Esophagus squamous epithelium (tissue), 4 donors: ENCODE data around the gene MGAT4C.

ENCODE experiments used
- CTCF ChIP-seq, 6 experiments: fragments of 450-650 bp in 4 of 6; fragments of 200-600 bp in 2 of 6; sonication (generic) in 2 of 6; IDR thresholded peaks; one replicate each; pipeline ENCODE4 v1.5.1; 2016 to 2019; ENCODE audit warnings: antibody characterized with exemption in 6 of 6, mild to moderate bottlenecking in 4 of 6, moderate library complexity in 4 of 6
- POLR2A ChIP-seq, 4 donors: fragments of 450-650 bp; IDR thresholded peaks; one replicate each; pipeline ENCODE4 v1.6.1; 2017; ENCODE audit warnings: antibody characterized with exemption in 4 of 4, mild to moderate bottlenecking in 4 of 4, moderate library complexity in 3 of 4

GRCh38 chr12:85920324-85920947, 335.8 kb downstream of the MGAT4C start:
- TF ChIP-seq POLR2A (IDR thresholded peaks at IDR 0.05) (no peak), CTCF (IDR thresholded peaks at IDR 0.05) (peak; percentile 38 to 77 (median 56))
